K562 treated with DMSO at 1 percent for 24 hours (cell line): ENCODE data around the gene RAC3. TPM values are rescaled to one million over a fixed set of nuclear protein-coding genes. Genes with fewer than 3 reads are reported as not detected.

Experiments
- total RNA-seq: library from RNA; unstranded; fragments of 300-600 nt; gene quantifications from 2 replicates; pipeline ENCODE4 v1.2.3, GENCODE V29; 2022; ENCODE audit warnings: low read depth; ENCODE audit not compliant: insufficient read depth

The RAC3 gene
- 64.4 and 76.8 TPM in 2 replicates for total RNA-seq

DNA sequence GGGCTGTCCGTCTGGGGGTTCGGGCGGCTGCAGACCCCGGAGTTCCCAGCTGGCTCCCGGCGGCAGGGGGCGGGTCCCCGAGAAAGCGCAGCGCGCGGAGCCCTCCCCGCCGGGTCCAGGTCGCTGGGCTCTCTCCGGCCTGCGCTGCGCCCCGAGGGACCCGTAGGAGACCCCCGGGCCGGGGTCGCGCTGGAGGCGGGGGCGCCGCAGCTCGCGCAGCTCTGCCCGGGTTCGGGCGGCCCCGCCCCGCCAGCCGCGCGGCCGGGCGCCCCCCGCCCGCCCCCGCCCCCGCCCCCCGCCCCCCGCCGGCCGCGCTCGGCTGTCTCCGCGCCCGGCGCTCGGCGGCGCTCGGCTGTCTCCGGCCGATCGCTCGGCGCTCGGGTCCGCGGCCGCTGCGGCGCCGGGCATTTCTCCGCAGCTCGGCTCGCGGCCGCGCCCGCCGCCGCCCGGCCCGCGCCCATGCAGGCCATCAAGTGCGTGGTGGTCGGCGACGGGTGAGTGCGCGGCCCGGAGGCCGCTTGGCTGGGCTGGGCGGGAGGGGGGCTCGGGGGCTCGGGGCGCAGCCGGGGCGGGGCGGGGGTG lies at the start of gene RAC3:
RAC3 (plus strand) TSS at position 376 of the 582 bp plus-strand sequence; CDS start at position 460, 84 bp downstream.

DNA sequence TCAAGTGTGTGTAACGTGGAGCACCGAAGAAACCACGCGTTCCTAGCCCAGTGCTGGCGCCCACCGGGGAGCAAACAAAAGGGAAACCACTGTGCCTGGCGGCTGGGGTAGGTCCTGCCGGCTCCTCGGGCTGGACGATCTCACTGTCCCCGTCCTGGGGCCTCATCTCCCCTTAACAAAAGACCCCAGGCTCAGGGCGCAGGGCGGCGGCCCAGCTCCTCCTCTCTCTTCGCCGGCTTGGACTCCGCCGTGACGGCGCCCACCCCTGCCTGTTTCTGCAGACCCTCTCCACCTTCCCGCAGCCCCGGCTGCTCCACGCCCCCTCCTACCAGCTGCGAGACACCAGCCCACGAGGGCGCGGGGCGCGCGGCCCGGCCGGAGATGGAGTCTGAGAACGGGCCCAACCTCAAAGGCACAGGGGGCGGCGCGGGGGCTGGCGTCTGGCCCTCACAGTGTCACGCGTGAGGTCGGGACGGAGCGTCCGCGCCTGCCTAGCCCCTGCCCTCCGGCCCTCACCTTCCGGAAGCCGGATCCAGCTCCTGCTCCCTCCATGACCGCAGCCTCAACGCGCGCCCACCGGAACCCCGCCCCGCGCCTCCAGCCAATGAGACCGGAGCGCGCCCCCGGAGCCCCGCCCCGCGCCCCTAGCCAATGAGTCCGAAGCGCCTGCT lies 9.0 kb upstream of the RAC3 start, which contains the start of gene CENPX:
CENPX (minus strand) TSS at position 569 of the 671 bp plus-strand sequence; CDS start at position 552, 17 bp downstream.

DNA sequence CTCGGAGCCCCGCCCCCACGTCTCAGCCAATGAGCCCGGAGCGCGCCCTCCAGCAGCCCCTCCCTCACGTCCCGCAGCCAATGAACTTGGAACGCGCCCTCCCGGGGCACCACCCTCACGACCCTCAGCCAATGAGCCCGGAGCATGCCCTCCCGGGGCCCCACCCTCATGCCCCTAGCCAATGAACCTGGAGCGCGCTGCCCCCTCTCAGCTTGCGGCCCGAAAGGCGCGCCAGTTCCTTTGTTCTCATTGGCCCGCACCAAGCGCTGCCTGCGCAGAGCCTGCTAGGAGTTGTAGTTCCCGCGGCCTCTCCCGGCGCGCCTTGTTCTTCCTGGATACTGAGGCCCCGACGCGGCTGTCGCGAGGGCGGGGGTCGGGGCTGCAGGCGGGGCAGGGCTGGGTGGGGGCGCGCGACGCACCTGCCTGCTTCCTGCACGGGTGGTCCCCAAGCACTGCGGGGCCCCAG lies 8.5 kb upstream of the RAC3 start, which contains the start of gene LRRC45:
LRRC45 (plus strand) TSS at position 325 of the 466 bp plus-strand sequence. CDS start 339 bp downstream, outside the sequence.

DNA sequence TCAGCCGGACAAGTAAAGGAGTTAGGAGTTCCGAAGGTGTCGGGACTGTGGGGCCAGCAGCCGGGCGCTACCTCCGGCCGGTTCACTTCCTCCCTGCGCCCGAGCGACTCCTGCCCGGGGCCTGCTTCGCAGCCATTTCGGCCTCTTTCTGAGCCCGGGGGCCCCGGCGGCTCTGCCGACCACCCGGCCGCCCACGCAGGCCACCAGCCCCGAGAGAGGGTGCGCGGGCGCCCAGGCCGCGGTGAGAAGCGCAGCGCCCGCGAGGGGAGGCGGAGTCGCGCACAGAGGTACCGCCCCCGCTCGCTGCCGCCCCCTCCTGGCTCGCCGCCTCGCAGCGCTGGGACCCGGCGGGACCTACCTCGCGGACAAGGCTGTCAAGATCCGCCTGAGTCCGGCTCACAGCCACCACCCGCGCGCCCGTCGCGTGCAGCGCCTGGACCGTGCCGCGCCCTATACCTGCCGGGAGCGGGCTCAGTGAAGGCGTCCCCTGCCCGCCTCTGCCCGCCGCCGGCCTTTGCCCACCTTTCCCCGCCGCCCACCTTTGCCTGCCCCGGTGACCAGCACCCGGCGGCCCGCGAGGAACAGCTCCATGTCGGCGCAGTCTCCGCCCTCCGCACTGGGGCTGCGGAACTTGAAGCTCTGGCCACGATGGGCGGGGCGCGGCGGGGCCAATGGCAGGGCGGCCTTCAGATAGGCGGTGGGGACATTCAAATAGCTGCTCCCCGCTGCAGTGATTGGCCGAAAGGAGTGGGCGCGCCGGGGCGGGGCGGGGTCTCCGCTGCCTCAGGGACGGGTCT lies 5.8 kb downstream of the RAC3 start, which contains the start of gene DCXR:
DCXR (minus strand) TSS at position 606 of the 797 bp plus-strand sequence; CDS start at position 591, 15 bp downstream.

DNA sequence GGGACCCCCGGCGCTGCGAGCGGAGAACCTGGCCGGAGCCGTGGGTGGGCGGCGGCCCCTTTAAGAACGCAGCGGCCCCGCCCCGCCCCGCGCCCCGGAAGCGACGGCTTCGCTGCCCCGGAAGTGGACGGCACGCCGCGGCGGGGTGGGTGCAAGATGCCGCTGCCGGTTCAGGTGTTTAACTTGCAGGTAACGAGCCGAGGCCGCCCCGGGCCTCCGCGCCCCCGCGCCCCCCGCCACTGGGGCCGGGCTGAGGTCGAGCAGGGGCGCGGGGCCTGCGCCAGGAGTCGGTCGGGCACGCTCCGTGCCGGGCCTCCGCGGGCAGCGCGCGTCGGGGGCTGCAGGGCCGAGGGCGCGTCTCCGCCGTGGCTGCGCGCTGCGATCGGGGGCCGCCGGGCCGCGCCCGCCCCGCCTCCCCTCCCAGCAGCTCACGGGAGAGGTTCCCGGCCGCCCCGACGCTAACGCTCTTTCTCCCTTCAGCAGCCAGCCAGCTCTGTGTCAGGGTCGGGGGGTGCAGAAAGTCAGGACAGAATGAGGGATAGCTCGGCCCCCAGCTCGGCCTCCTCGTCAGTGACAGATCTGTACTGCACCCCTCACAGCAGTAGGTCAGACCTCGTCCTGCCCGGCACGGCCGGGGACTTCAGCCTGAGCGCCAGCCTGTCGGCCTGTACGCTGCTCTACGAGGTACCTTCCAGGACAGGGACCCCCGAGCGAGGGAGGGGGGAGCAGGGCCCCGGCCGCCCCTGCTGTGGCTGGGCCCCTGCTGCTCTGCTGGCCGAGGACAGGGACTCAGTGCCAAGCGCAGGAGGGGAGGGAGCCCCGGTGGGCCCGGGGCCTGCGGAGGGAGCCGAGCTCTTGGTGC lies 20.5 kb downstream of the RAC3 start, which contains the start of the genes GPS1 and RFNG:
GPS1 (plus strand) TSS at position 123 of the 862 bp plus-strand sequence; CDS start at position 157, 34 bp downstream.
RFNG (minus strand) TSS at position 36 of the 862 bp plus-strand sequence. CDS start 45 bp downstream, outside the sequence.

DNA sequence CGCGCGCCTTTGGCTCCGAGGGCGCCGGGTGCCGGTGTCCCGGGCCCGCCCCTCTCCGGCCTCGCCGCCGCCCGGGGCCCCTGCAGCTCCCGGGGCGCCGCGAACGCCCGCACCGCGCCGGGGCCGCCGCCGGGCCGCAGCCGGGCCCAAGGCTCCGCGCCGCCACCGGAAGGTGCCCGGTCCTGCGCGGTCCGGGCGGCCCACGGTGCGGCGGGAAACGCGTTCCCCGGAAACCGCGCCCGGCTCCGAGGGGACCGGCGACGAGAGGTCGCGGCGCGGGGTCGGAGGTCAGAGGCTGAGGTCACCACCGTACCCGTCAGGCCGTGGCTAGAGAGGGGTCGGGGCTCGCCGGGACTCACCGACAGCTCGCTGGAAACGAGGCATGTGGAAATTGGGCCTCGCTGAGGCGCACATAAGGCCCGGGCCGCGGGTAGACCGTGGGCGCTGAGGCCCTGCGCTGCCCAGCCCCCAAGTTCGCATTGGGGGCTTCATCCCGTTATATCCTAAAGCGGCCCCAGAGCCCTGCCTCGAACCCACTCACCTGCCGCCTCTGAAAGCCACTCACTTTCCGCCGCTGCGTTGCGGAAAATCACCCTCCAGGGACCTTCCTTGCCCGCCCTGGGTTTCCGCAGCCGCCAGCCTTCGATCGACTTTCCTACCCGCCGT lies 34.3 kb downstream of the RAC3 start, which contains the start of gene DUS1L:
DUS1L (minus strand) TSS at position 167 of the 666 bp plus-strand sequence. CDS start 745 bp downstream, outside the sequence.

Other genes starting within 250 kb of the RAC3 start
- not detected in 2 replicates for gene GCGR, start 227.5 kb upstream of the RAC3 start, total RNA-seq
- 252 and 259 TPM in 2 replicates for gene MCRIP1, start 198.4 kb upstream of the RAC3 start, total RNA-seq
- 1.0 TPM in 1 of 2 replicates, not detected in the other for gene PPP1R27, start 196.6 kb upstream of the RAC3 start, total RNA-seq
- 656 and 712 TPM in 2 replicates for gene P4HB, start 171.1 kb upstream of the RAC3 start, total RNA-seq
- 324 and 357 TPM in 2 replicates for gene ARHGDIA, start 160.3 kb upstream of the RAC3 start, total RNA-seq
- 140 and 157 TPM in 2 replicates for gene ALYREF, start 140.1 kb upstream of the RAC3 start, total RNA-seq
- 618 and 662 TPM in 2 replicates for gene ANAPC11, start 140.0 kb upstream of the RAC3 start, total RNA-seq
- gene NPB, start 129.4 kb upstream of the RAC3 start, total RNA-seq = 3.9 and 5.7 TPM in 2 replicates
- 51.5 and 62.4 TPM in 2 replicates for gene PCYT2, start 120.3 kb upstream of the RAC3 start, total RNA-seq
- 49.3 and 56.8 TPM in 2 replicates for gene SIRT7, start 113.5 kb upstream of the RAC3 start, total RNA-seq
- 57.8 and 60.4 TPM in 2 replicates for gene MAFG, start 103.9 kb upstream of the RAC3 start, total RNA-seq
- 194 and 235 TPM in 2 replicates for gene PYCR1, start 94.4 kb upstream of the RAC3 start, total RNA-seq
- gene MYADML2, start 84.4 kb upstream of the RAC3 start, total RNA-seq = not detected in 2 replicates
- 6.4 and 9.9 TPM in 2 replicates for gene NOTUM, start 70.5 kb upstream of the RAC3 start, total RNA-seq
- gene ASPSCR1, start 54.0 kb upstream of the RAC3 start, total RNA-seq = 43.2 and 43.6 TPM in 2 replicates
- gene CENPX, start 8.8 kb upstream of the RAC3 start, total RNA-seq = 146 and 169 TPM in 2 replicates
- gene LRRC45, start 8.4 kb upstream of the RAC3 start, total RNA-seq = 14.3 and 16.2 TPM in 2 replicates
- 391 and 415 TPM in 2 replicates for gene DCXR, start 6.0 kb downstream of the RAC3 start, total RNA-seq
- 33.5 and 41.3 TPM in 2 replicates for gene RFNG, start 20.1 kb downstream of the RAC3 start, total RNA-seq
- gene GPS1, start 20.2 kb downstream of the RAC3 start, total RNA-seq = 156 and 180 TPM in 2 replicates
- 220 and 240 TPM in 2 replicates for gene DUS1L, start 34.1 kb downstream of the RAC3 start, total RNA-seq
- 161 and 174 TPM in 2 replicates for gene FASN, start 66.6 kb downstream of the RAC3 start, total RNA-seq
- 13.4 and 16.2 TPM in 2 replicates for gene CCDC57, start 181.2 kb downstream of the RAC3 start, total RNA-seq
- gene SLC16A3, start 197.4 kb downstream of the RAC3 start, total RNA-seq = 3.5 and 5.1 TPM in 2 replicates
- 165 and 173 TPM in 2 replicates for gene CSNK1D, start 242.0 kb downstream of the RAC3 start, total RNA-seq